Measurements from ENCODE around the gene DCC.

Gene DCC

GRCh38 chr18:53319628-53320027 is 979.6 kb downstream of the DCC start:
- TF ChIP-seq CTCF (IDR thresholded peaks at IDR 0.05; ENCODE audit: low read length, missing control alignments), result no peak
- H3K4me3 ChIP-seq (replicated peaks; ENCODE audit: low read depth, low read length), result no peak overlapping the region
- DNase-seq (ENCODE audit: low read depth), result no peak

GRCh38 chr18:53322163-53322562 is 982.2 kb downstream of the DCC start:
- DNase-seq (ENCODE audit: low read depth), result no peak
- TF ChIP-seq CTCF (IDR thresholded peaks at IDR 0.05; ENCODE audit: low read length, missing control alignments), result no peak
- no peak overlapping the region for H3K4me3 ChIP-seq (replicated peaks; ENCODE audit: low read depth, low read length)

- DNase-seq (ENCODE audit: low read depth), result no peak
- no peak overlapping the region for H3K4me3 ChIP-seq (replicated peaks; ENCODE audit: low read depth, low read length)
- no peak for TF ChIP-seq CTCF (IDR thresholded peaks at IDR 0.05; ENCODE audit: low read length, missing control alignments)
These were observed 984.4 kb downstream of the DCC start for GRCh38 chr18:53324353-53324752.

- no peak for DNase-seq (ENCODE audit: low read depth)
- no peak for TF ChIP-seq CTCF (IDR thresholded peaks at IDR 0.05; ENCODE audit: low read length, missing control alignments)
- H3K4me3 ChIP-seq (replicated peaks; ENCODE audit: low read depth, low read length), result no peak overlapping the region
These were observed 1020.8 kb downstream of the DCC start for GRCh38 chr18:53360501-53361443.

GRCh38 chr18:53375621-53376020 is 1035.6 kb downstream of the DCC start:
- H3K4me3 ChIP-seq (replicated peaks; ENCODE audit: low read depth, low read length), result no peak overlapping the region
- DNase-seq (ENCODE audit: low read depth), result no peak
- no peak for TF ChIP-seq CTCF (IDR thresholded peaks at IDR 0.05; ENCODE audit: low read length, missing control alignments)

- H3K4me3 ChIP-seq (replicated peaks; ENCODE audit: low read depth, low read length), result no peak overlapping the region
- peak; percentile 60 for DNase-seq (ENCODE audit: low read depth)
- TF ChIP-seq CTCF (IDR thresholded peaks at IDR 0.05; ENCODE audit: low read length, missing control alignments), result peak; percentile 45
These were observed 1040.2 kb downstream of the DCC start for GRCh38 chr18:53380063-53380639.
